ENCODE results near the gene TTLL13.

- TF ChIP-seq CTCF (IDR thresholded peaks at IDR 0.05 in 8 of 11, conservative IDR thresholded peaks at IDR 0.05 in 3 of 11) = peak in 1 of 11 experiments; percentile 31
- peak; percentile 94 to 97 (median 95) for TF ChIP-seq POLR2AphosphoS5 (IDR thresholded peaks at IDR 0.05)
Measured at GRCh38 chr15:90234096-90234988, 15.0 kb upstream of the TTLL13 start, which contains the start of gene GDPGP1.

Data from spleen (tissue), 7 donors.